Measurements from ENCODE around the gene CAMLG.

Gene CAMLG

GRCh38 chr5:134784241-134784920 lies 46.0 kb downstream of the CAMLG start:
- peak; percentile 28 for DNase-seq

- no peak for DNase-seq
Observed at GRCh38 chr5:134784946-134785620, 46.7 kb downstream of the CAMLG start.

- DNase-seq = no peak
Observed at GRCh38 chr5:134787692-134788091, 49.3 kb downstream of the CAMLG start.

GRCh38 chr5:134791580-134791979 lies 53.2 kb downstream of the CAMLG start:
- DNase-seq = no peak

GRCh38 chr5:134792286-134792685 lies 53.9 kb downstream of the CAMLG start:
- no peak for DNase-seq

GRCh38 chr5:134793111-134793510 lies 54.8 kb downstream of the CAMLG start:
- no peak for DNase-seq

GRCh38 chr5:134794082-134794481 lies 55.7 kb downstream of the CAMLG start:
- no peak for DNase-seq

- no peak for DNase-seq
Observed at GRCh38 chr5:134794819-134795218, 56.5 kb downstream of the CAMLG start.

GRCh38 chr5:134798468-134798867 lies 60.1 kb downstream of the CAMLG start:
- no peak for DNase-seq
